HepG2 (cell line): ENCODE results near the gene RAB30. TPM values are rescaled to one million over a fixed set of nuclear protein-coding genes. Genes with fewer than 3 reads are reported as not detected.

Source experiments
- NFE2 ChIP-seq: sonication (generic); formaldehyde crosslinking; IDR thresholded peaks from 2 replicates; pipeline ENCODE4 v1.4.0; 2020; ENCODE audit warnings: missing genetic modification reagents
- PRMT3 ChIP-seq: sonication (generic); formaldehyde crosslinking; IDR thresholded peaks from 2 replicates; pipeline ENCODE4 v1.8.1; 2022; ENCODE audit warnings: low read depth, mild to moderate bottlenecking, moderate library complexity, missing genetic modification reagents, borderline replicate concordance
- ZBTB25 ChIP-seq: IDR thresholded peaks from 2 replicates; pipeline ENCODE4 v1.6.1; 2018; ENCODE audit warnings: missing genetic modification reagents
- ZNF10 ChIP-seq: sonication (generic); formaldehyde crosslinking; IDR thresholded peaks from 2 replicates; pipeline ENCODE4 v1.4.0; 2020; ENCODE audit warnings: mild to moderate bottlenecking, low read depth, missing genetic modification reagents, borderline replicate concordance
- polyA plus RNA-seq, 8 experiments: library from polyadenylated mRNA; depleted of rRNA in 3 of 8; stranded (reverse) in 7 of 8; unstranded in 1 of 8; fragments of >200 nt; fragmentation: Illumina TruSeq in 4 of 8; extraction: Trizol in 4 of 8; gene quantifications; 2 replicates each; pipeline versions ENCODE4 v1.2.1 to v1.2.3, GENCODE V29; 2011 to 2016; ENCODE audit warnings: low read depth in 4 of 8, missing spikeins in 1 of 8, mixed read lengths in 1 of 8; ENCODE audit not compliant: insufficient read depth in 1 of 8
- total RNA-seq, 5 experiments: library from RNA; depleted of rRNA; stranded (reverse); fragments of >200 nt; fragmentation: Illumina TruSeq; extraction: Trizol; gene quantifications; 2 replicates each; pipeline ENCODE4 v1.2.3, GENCODE V29; 2016; ENCODE audit warnings: low read depth in 1 of 5
- TF ChIP-seq, protein P1 (sequence below): sonication (generic); formaldehyde crosslinking; IDR thresholded peaks from 2 replicates; pipeline ENCODE4 v1.5.1; 2020; ENCODE audit warnings: mild to moderate bottlenecking, missing genetic modification reagents

Gene RAB30
- total and polyA plus RNA-seq, 2 of the 13 experiments (the other 11 are each of a cell fraction or from before 2014, with no cell fraction given), result 3.7 to 5.0 TPM

- TF ChIP-seq, protein P1, sequence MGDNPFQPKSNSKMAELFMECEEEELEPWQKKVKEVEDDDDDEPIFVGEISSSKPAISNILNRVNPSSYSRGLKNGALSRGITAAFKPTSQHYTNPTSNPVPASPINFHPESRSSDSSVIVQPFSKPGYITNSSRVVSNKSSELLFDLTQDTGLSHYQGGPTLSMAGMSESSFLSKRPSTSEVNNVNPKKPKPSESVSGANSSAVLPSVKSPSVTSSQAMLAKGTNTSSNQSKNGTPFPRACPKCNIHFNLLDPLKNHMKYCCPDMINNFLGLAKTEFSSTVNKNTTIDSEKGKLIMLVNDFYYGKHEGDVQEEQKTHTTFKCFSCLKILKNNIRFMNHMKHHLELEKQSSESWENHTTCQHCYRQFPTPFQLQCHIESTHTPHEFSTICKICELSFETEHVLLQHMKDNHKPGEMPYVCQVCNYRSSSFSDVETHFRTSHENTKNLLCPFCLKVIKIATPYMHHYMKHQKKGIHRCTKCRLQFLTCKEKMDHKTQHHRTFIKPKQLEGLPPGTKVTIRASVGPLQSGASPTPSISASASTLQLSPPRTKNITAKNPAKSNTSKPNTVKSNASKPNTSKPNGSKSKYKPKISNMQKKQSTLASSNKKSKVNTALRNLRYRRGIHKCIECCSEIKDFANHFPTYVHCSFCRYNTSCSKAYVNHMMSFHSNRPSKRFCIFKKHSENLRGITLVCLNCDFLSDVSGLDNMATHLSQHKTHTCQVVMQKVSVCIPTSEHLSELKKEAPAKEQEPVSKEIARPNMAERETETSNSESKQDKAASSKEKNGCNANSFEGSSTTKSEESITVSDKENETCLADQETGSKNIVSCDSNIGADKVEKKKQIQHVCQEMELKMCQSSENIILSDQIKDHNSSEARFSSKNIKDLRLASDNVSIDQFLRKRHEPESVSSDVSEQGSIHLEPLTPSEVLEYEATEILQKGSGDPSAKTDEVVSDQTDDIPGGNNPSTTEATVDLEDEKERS, result no peak
- TF ChIP-seq ZNF10 (CRISPR knock-in tag), result no peak
- no peak for TF ChIP-seq PRMT3 (CRISPR knock-in tag)
- no peak for TF ChIP-seq NFE2 (CRISPR knock-in tag)
- no peak for TF ChIP-seq ZBTB25
Measured at GRCh38 chr11:83012168-83013067, 59.3 kb downstream of the RAB30 start (continued).
